Activated CD4-positive, alpha-beta T cell treated with anti-CD3 and anti-CD28 coated beads, Interleukin-10, Interleukin-2, amounts not matched to agents 100 ng/mL and 50 ng/mL, durations not matched to agents 16 hours and 8 hours (primary cell): ENCODE results near the gene CATSPERE.
"Not testable (repeated sequence)": the region's sequence is repeated elsewhere in the genome, so short reads cannot be mapped to it uniquely, and the experiment has no call there.

Experiments
- DNase-seq: peaks from one replicate; pipeline ENCODE4 v3.0.0-alpha.2; 2020

Gene CATSPERE

GRCh38 chr1:244556263-244556662 is 95.2 kb downstream of the CATSPERE start:
- no peak for DNase-seq

GRCh38 chr1:244557565-244557964 is 96.5 kb downstream of the CATSPERE start:
- DNase-seq: no peak

- no peak for DNase-seq
Observed at GRCh38 chr1:244559561-244559960, 98.5 kb downstream of the CATSPERE start.

GRCh38 chr1:244562877-244563276 is 101.8 kb downstream of the CATSPERE start:
- not testable (repeated sequence) for DNase-seq

GRCh38 chr1:244573768-244574167 is 112.7 kb downstream of the CATSPERE start:
- no peak for DNase-seq

GRCh38 chr1:244576259-244576892 is 115.3 kb downstream of the CATSPERE start:
- no peak for DNase-seq

- DNase-seq: not testable (repeated sequence)
Observed at GRCh38 chr1:244578205-244578604, 117.1 kb downstream of the CATSPERE start.

GRCh38 chr1:244583358-244583982 is 122.4 kb downstream of the CATSPERE start:
- no peak for DNase-seq

- DNase-seq: no peak
Observed at GRCh38 chr1:244585867-244586266, 124.8 kb downstream of the CATSPERE start.

- DNase-seq: no peak
Observed at GRCh38 chr1:244590670-244591069, 129.6 kb downstream of the CATSPERE start.

- no peak for DNase-seq
Observed at GRCh38 chr1:244598611-244599010, 137.5 kb downstream of the CATSPERE start.

GRCh38 chr1:244599937-244600350 is 138.9 kb downstream of the CATSPERE start:
- DNase-seq: peak; percentile 88

GRCh38 chr1:244601336-244601735 is 140.3 kb downstream of the CATSPERE start:
- DNase-seq: no peak

GRCh38 chr1:244603498-244603897 is 142.4 kb downstream of the CATSPERE start:
- DNase-seq: peak; percentile 45

- DNase-seq: no peak
Observed at GRCh38 chr1:244605835-244606370, 144.8 kb downstream of the CATSPERE start.

GRCh38 chr1:244614113-244614836 is 153.2 kb downstream of the CATSPERE start:
- no peak for DNase-seq

- no peak for DNase-seq
Observed at GRCh38 chr1:244614879-244615278, 153.8 kb downstream of the CATSPERE start.

- no peak for DNase-seq
Observed at GRCh38 chr1:244615301-244615700, 154.2 kb downstream of the CATSPERE start.

GRCh38 chr1:244626709-244627108 is 165.6 kb downstream of the CATSPERE start:
- peak; percentile 15 for DNase-seq

GRCh38 chr1:244628789-244629188 is 167.7 kb downstream of the CATSPERE start:
- no peak for DNase-seq

GRCh38 chr1:244633140-244633539 is 172.1 kb downstream of the CATSPERE start:
- DNase-seq: no peak

- DNase-seq: no peak
Observed at GRCh38 chr1:244634546-244634945, 173.5 kb downstream of the CATSPERE start.

GRCh38 chr1:244636488-244637259 is 175.6 kb downstream of the CATSPERE start:
- DNase-seq: no peak
